NCI-H146 (cell line): Measurements from ENCODE around the gene CMIP.

Source experiments
- DNase-seq: peaks from one replicate; lab custom pipeline; 2025; lab: John Stamatoyannopoulos, UW

The CMIP gene

DNA sequence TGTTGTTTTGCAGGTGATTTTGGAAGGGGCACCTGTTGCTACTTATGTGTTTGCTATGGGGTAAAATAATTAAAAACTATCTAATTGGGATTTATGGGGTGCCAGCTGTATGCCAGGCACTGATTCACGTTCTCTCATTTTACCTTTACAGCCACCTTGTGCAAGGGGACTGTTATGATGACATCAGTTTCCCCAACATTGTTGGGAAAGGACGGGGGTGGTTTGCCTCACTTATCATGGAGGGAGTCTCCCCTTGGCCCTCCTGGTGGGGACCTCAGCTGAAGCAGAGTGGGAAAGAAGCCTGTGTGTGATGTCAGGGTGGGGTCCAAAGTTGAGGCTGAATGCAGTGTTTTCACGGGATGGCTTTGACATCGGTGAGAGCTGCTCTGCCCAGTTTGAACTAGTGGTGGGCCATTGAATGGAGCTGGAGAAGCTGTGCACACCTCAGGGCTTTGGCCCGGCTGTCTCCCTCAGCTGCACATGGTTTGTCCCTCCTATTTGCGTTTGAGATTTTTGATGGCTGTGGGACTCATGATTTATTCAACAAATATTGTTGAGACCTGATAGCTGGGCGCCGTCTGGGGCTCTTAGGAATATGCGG is 36.1 kb downstream of the CMIP start:
- DNase-seq: no peak

DNA sequence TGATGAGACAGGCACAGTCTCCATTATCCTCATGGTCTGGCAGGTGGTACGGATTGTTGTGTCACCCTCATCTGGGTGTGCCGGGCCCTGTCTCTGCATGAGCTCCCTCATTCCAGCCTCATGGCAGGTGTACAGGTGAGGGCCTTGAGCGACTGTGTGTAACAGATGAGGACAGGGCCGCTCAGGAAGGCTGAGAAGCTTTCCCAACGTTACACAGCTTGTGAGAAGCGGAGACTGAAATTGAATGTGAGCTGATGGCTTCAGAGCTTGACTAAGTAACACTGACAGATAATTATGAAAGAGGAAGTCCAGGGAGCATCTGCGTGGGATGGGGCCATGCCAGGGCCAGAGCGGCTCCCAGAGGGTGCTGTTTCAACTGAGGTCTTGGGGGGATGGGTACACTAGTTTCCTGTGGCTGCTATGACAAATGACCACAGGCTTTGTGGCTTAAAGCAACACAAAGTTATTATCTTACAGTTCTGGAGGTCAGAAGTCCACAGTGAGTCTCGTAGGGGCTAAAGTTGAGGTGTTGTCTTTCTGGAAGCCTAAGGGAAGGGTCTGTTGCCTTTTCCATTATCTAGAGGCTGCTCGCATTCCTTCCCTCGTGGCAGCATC is 36.7 kb downstream of the CMIP start:
- DNase-seq: peak; percentile 78

DNA sequence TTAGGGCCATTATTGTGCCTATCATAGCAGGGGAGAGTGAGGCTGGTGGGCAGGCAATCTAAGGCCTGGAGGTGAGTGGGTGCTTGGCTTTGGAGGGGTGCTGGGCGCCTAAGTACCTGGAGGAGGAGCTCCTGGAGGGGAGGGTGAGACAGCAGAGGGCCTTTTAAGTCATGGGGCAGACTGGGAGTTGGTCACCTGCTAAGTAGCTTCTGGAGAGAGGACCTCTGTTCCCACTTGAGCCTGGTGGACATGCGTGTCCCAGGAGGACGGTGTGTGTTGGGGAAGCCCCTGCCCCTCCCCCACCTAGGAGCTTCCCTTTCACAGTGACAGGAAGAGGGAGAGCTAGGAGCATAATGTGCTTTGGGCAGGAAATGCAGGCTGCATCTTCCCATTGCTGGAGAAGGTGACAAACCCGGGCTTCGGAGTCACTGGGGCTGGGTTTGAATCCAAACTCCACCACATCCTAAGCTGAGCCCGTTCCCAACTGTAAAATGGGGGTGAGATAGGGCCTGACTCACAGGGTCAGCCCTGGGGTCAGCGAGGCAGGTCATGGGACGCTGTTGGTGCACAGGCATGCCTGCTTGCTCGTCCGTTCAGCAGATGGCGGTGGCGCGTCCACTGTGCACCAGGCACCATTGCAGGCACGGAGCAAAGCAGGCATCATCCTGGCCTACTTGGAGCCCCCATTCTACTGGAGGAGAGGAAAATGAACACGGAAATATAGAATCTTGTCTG is 37.9 kb downstream of the CMIP start:
- DNase-seq: no peak

DNA sequence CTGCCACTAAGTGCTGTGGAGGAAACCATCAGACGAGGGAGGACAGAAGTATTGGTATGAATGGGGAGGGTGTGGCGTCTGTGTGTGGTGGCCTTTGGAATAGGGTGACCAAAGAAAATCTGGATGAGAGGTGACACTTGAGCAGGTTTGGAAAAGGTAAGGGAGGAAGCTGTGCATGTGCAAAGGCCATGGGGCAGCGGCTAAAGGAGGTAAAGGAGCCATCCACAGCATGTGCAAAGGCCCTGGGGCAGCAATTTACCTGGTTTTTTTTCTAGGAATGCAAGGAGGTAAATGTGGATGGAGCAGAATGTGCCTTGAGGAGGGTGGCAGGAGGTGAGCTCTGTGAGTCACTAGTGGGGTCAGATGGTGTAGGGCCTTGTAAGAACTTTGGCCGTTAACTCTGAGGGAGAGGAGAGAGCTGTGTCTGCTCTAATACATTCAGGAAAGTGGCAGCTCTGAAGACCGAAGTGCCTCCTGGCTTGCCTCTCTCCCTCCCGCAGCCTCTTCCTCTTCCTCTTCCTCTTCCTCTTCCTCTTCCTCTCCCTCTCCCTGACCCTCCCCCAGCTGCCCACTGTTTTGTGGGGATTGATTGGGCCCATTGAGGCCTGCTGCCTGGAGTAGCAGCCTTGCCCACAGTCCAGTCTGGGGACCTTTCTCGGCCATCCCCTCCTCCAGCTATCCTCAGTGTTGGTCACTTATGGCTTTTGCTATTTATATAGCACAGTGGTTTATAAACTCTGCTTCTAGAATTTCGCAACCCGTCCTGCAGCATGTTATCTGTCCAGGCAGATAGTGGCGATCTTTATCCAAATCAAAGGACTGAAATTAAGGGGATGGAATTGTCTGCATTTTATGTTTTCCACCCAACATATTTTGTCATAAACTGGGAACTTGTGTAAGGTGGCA is 38.7 kb downstream of the CMIP start:
- no peak for DNase-seq

DNA sequence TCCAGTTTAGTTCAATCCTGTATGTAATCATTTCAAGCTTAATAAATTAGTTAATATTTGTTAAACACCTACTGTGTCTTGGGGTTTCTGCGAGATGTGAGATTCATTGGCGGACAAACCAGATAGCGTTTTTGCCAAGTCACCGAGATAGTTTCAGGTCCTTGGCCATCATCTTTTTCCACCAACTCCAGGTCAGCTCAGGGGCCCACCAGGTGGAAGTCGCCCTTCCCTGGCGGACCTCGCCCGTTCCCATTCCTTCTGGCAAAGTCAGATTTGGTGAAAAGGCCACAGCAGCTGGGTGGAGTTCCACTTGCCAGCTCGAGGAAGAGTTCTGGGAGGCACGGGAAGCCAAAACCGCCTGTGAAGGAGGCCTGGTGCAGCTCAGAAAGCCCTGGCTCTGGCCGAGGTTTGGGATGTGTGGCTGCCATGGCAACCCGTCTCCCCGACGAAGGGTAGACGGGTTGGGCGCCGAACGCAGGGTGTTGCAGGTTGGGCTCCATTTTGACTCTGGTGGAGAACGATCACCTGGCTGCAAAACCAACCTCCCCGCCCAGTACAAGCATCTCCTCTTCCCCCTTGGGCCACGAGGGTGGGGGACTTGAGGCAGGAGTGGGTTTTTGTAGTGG is 39.5 kb downstream of the CMIP start:
- DNase-seq: no peak

DNA sequence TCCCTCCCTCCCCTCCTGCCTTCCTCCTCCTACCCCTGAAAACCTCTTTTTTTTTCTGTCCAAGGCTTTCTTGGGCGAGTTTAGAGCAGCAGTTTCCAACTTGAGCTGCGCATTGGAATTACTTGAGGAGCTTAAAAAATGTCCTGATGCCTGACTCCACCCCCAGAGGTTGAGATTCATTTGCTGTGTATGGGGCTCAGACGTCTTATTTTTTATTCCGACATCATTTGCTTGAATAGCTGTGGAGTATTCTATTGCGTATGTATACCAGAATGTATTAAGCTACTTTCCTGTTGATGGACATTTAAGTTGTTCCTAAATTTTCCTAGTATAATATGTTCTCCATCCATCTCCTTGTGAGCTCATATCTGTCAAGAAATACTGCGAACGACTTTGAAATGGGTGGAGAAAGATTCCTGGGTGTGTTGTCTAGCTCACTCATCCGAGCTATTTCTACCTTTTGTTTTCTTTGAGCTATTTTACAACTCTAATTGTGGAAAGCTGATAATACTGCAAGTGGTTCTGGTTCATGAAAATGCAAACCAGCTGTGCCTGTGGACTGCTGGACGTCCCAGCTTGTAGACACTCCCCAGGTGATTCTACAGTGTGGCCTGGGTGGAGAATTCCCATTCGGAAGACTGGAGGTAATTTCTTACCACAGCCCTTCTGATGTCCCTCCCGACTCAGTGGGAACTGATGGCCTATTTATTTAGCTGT is 40.5 kb downstream of the CMIP start:
- DNase-seq: no peak

DNA sequence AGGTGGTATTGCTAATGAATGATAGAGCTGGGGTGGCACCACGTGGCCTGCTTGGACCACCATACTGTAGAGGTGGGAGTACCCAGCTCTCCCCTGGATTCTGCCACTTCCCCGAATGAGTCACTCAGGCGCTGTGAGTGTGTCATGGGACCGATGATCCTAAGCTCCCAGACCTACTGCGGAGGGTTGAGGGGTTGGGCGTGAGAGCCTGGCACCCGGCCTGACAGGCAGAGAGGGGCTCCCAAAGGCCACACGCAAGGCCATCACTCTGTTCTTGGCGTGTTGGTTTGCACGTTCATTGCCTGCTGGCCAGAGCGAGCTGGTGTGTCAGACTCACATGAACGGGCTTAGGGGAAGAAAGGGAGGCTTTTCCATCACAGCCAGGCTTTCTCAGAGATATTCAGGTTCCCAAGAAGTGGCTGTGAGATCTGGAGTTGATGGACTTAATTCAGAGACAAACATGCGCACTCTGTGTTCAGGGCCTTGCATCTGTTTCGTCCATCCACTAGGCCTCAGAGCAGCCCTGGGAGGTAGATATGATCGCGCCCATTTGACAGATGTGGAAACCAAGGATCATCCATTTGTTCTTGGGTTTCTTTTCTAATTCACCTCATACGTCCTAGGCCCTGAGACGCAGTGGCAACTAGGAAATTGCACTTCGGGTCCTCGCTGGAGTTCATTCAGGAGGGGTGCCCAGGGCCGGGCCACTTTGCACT is 41.4 kb downstream of the CMIP start:
- DNase-seq: no peak

DNA sequence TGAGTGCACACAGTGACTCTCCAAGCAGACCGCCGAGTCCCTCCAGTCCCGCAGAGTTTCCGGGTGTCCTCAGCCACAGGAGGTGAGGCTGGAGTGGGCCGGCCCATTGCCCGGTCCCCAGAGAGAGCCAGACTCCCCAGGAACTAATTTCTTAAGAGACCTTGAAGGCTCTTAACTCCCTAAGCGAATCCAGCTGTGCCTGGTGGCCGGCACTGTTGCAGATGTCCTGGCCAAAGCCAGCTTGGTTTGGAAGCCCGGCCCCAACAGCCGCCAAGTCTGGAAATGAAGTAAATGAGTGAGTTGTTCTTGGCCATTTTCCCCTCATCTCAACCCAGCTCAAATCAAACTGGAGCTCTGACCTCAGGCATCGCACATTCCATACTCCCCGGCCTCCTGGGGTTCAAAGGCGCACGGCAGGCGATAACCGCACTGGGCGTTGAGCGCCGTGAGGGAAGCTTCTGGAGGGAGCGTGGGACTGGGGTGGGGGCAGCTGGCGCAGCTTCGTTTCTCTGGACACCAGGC is 42.0 kb downstream of the CMIP start:
- no peak for DNase-seq

DNA sequence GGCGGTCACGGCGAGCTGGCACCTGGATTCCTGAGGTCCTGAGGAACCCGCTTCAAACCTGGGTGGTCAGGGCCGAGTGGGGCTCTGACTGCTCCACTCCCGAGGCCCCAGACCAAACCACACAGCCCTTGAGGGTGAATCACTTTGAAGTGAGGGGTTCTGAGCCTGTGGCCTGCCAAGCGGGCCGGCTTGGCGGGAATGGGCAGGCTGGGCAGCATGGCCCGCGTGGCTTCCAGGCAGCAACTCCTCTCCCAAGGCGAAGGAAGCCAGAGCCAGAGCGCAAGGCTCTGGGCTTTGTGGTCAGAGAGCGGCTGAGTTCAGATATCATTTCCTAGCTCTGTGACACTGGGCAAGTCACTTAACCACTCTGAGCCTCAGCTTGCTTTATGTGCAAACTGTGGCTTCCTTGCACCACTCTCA is 42.7 kb downstream of the CMIP start:
- DNase-seq: no peak

DNA sequence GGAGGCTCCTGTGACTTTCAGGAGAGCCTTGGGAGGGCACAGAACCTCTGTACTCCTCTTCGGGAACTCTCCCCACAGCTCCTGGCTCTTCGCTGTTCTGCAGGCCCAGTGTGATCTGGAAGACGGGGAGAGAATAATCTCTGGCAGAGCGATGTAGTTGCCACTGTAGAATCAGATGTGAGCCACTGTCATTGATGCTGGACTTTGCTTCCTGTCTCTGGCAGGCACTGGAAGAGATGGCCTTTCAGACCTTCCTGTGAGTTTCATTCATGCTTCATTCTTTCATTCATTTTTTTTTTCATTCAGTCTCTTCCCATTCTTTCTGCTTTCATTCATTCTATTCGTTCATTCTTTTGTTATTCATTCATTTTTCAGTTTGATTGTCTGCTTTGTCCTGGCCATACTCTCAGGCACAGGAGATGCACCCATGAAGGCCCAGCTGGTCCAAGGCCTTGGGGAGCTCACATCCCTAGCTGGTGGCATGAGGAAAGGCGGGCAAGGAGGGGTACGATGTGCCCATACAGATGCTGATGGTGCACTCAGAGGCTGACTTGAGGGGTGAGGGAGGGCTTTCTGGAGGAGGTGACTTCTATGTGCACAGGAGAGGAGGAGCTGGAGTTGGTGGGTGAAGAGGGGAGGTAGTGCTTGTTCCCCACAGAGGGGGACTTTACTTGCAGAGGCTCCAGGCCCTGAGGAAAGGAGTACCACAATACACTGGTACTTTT is 44.2 kb downstream of the CMIP start:
- no peak for DNase-seq

DNA sequence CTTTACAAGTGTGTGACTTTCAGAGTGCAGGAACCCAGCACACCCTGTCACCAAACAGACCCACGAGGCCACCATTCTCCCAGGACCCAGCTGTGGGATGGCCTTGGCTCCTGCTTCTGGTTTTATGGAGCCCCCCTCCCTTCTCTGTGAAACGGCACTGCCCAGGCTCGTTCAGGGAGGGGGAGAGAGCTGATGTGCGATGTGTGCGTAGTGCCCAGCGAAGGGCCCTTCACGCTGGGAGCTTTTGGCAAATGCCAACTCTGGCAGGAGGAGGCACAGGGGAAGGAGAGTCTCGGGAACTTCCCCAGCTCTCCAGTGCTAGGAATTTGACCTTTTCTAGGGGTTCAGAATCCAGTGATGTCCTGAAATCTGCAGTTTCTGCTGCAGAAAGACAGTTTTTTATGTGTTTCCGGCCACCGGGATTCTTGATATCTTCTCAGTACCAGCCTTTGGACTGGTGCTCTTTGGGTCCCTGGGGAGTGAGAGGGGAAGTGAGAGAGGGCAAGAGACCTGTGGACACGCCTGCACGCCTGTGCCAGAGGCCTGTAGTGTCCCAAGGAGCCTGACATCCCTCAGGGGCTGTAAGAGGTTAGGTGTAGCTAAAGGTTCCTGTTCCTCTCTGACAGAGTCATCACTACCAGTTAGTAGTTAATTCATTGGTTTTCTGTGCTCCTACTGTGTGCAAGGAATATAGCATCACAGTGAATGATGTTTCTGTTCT is 45.1 kb downstream of the CMIP start:
- no peak for DNase-seq

DNA sequence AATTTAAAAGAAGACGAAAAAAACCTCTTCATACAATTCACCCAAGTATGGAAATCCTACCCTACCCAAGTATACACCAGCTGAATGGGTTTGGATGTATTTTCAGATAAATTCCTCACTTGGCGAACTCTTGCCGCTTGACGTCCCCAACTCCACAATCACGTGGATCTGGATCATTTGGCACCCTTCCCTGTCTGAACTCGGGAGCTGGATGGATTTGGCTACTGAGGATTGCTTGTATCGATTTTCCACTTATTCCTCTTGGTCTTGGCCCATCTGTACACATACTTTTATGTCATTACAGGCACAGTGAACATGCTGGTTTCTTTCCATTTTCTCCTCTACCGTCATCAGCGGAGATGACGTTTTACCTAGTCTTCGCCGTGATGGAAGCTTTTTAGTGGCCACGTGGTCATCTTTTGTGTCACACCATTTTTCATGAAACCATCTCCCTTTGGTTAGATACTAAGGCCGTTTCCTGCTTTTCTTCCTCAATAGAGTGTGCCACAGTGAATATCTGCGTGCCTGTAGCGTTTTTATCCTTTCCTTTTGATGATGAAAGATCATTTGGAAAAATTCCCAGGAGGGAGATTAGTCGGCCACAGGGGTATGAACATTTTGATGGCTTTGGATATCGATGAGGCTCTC is 47.1 kb downstream of the CMIP start:
- DNase-seq: no peak

DNA sequence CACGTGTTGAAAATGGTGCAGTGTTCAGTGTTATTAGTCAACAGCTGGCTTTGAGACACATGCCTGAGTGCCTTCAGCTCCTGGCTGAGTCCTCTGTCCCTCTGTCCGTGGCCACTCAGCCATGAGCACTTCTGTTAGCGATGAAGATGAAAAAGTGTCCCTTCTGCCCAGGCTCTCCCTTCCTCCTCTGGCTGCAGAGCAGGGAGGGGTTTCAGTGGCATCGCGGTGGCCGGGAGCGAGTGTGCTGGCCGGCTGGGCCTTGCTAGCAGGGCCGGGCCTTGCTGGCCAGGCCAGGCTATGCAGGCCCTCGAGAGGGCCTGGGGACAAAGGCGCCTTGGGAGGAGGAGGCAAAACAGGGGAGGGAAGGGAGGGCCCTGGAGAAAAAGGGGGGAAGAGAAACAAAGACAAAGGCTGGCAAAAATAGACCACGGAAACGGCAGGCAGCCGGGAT is 47.7 kb downstream of the CMIP start:
- no peak for DNase-seq

DNA sequence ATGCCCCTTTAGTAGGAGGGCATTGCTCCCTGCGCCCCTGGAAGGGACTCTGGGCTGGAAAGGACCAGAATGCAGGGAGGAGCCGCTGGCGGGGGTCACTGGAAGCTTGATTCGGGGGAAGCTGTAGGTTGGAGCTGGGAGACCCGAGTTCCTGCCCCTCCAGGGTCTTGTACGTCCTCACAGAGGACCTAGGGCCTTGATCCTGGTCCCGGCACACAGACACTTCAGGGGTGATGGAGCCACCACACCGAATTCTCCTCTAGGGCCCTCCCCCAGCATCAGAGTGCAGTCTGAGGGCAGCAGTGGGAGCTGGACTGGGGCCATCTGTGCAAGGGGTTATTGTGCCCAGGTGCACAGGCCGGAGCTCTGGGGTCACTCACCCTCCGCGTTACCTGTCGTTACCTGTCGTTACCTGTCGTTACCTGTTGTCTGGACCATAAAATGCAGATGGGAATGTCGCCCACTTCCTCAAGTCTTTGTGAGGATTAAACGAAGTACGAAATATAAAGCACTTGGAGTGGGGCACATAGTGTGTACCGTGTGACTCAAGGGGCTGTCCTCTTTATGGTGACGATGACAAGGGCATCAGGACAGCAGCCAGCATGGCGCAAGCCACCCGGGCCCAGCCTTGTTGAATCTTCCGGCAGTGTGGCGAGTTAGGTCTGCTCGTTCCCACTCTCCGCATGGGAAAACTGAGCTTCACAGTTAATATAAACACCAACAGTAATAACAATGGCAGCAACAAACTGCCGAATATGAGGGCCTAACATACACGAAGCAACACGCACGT is 48.6 kb downstream of the CMIP start:
- no peak for DNase-seq

DNA sequence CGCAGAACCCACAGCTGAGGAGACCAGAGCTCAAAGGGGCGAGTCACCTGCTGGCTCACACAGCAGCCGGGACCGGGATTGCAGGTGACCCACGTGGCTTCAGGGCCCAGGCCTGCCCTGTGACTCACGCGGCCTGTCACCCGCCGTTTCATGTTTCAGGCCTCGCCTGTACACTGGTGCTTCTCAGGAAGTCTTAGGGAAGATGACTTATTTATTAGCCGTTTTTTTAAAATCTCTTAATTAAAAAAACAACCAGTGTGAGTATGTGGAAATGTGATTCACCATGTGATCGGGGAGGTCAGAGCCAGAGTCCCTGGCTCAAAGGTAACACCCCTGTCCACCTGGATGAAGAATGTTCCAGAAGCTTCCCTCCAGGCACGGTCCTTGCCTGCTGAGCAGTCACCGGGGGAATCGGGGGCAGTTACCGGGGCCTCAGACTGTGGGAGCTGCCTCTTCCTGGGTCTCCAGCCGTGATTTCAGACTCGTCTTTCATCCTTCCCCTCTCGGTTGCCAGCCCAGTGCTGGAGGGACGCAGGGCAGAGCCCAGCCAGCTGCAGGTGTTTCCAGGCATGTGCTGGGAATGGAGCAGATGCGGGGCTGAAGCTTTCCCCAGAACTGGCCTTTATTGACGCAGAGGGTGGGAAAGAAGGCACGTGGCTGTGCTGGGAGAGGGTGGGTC is 49.3 kb downstream of the CMIP start:
- no peak for DNase-seq

DNA sequence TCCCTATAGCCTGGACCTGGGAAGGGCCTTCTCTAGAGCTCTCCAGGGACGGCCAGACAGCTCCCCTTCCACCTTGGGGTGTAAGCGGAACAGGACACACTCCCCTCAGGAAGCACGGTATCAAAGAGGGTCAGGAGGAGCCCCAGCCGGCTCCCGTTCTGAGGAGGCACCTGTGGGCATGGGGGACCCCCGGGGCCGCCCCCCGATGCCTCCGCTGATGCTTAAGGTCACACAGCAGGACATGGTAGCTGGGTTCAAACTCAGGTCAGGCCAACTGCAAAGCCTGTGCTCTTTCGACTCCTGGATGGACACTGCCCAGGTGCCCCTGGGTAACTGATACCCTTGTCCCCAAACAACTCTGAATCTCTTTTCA is 49.8 kb downstream of the CMIP start:
- DNase-seq: no peak

DNA sequence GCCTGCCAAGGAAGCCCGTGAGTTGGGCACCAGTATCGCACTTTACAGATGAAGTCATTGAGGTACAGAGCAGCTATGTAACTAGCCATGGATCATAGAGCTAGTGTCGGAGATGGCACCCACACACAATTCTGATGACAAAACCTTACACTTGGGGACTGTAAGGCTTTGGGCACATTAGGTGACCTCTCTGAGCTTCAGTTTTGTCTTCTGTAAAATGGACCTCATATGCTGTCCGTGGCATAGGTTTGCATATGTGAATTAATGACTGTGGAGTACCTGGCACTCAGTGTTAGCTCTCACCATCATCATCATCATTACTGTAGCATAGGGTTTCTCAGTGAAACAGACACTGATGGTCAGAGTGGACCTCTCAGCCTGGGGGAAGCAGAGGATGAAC is 50.3 kb downstream of the CMIP start:
- no peak for DNase-seq
